Ecto neural progenitor cell (in vitro differentiated cells): ENCODE data around the gene MYL12A.
A peak's percentile ranks its signal among the peaks of the same experiment; 100 is the strongest.
"Not testable (repeated sequence)": the region's sequence is repeated elsewhere in the genome, so short reads cannot be mapped to it uniquely, and the experiment has no call there.

Source experiments
- DNase-seq: peaks from one replicate; pipeline ENCODE4 v3.0.0-alpha.2; 2018; ENCODE audit warnings: low spot score

The MYL12A gene

GRCh38 chr18:3247240-3248061 lies at the start of gene MYL12A:
MYL12A (plus strand) TSS chr18:3247801; CDS start chr18:3253248, 5,447 bp downstream.
- DNase-seq: peak; percentile 98

DNA sequence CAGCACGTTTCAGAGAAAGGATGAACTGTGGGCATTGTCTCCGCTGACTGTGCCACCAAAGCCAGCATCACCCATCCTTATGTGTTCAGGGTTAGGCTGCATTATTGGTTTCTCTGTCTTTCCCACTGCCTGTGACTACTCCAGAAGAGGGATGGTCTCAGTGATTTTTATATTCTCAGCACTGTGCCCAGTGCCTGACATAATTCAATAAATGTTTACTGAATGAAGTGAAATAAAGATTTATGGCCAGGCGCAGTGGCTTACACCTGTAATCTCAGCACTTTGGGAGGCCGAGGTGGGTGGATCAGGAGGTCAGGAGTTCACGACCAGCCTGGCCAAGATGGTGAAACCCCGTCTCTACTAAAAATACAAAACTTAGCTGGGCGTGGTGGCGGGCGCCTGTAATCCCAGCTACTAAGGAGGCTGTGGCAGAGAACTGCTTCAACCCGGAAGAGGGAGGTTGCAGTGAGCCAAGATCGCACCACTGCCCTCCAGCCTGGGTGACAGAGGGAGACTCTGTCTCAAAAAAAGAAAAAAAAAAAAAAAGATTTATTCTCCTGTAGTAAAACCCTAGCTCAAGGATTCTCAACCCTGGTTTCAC lies 49.2 kb upstream of the MYL12A start:
- DNase-seq: not testable (repeated sequence)

- DNase-seq: no peak
These were observed 47.5 kb upstream of the MYL12A start for GRCh38 chr18:3199942-3200645.

- no peak for DNase-seq
These were observed 42.4 kb upstream of the MYL12A start for GRCh38 chr18:3205239-3205638.

- no peak for DNase-seq
These were observed 40.0 kb upstream of the MYL12A start for GRCh38 chr18:3207565-3207964.

DNA sequence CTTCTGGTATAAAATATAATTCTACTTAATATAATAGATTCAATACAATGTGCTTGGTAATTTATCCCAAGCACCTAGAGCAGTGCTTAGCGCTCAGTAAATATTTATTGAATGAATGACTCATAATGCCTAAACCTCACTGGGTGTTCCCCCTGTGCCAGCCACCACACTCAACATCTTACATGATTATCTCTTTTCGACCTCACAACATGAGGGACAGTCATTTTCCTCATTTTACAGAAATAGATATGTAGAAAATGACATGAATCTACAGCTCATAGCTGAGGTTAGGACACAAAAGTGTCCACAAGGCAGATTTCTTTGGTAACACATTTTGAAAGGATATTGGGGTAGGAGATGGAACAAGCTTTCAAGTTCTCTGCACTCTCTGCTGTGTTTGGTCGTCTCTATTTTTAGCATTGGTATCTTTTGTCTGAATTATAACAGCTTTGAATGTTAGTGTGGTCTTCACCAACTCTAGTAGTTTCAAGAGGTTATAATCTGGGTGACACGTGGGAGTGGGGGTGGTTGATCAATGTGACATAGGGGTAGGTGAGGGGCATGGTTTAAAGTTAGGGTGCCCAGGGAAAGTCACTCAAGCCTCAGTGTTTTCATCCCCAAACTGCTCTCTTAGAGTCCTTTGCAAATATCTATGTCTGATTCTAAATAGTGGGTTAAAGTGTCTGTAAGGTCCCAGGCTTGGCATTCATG lies 37.6 kb upstream of the MYL12A start:
- DNase-seq: no peak

DNA sequence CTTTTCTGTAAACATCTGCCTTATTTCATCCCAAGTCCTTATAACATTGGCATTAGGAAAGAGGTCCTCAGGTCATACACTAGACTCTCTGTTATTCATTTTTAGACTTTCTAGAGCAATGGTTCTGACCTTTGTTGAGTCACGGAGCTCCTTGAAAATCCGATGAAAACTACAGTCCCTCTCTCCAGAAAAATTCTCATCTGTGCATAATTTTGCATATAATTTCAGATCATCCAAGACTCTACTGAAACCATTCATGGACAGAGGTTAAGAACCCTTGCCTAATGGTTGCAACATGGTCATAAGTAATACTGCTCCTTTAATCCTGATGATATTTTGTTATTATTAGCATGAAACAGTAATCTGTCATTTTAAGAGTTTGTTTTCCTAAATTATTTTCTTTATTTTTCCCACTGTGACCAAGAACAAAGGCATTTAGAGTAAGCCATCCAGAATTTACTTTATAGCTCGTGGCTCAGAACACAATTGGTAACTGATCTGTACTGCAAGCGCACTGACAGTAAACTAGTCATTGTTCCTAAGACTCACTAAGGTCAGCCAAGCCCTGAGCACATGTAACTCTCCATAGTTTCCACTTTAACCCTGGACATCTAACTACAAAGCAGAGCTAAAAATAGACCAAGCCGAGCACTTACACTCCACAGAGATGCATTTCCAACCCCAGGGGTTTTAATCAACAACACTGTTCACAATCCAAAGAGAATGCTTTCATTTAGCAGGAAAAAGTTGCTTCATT lies 36.2 kb upstream of the MYL12A start:
- no peak for DNase-seq

GRCh38 chr18:3212657-3213056 lies 34.9 kb upstream of the MYL12A start:
- DNase-seq: no peak

GRCh38 chr18:3213300-3214059 lies 34.1 kb upstream of the MYL12A start:
- no peak for DNase-seq

DNA sequence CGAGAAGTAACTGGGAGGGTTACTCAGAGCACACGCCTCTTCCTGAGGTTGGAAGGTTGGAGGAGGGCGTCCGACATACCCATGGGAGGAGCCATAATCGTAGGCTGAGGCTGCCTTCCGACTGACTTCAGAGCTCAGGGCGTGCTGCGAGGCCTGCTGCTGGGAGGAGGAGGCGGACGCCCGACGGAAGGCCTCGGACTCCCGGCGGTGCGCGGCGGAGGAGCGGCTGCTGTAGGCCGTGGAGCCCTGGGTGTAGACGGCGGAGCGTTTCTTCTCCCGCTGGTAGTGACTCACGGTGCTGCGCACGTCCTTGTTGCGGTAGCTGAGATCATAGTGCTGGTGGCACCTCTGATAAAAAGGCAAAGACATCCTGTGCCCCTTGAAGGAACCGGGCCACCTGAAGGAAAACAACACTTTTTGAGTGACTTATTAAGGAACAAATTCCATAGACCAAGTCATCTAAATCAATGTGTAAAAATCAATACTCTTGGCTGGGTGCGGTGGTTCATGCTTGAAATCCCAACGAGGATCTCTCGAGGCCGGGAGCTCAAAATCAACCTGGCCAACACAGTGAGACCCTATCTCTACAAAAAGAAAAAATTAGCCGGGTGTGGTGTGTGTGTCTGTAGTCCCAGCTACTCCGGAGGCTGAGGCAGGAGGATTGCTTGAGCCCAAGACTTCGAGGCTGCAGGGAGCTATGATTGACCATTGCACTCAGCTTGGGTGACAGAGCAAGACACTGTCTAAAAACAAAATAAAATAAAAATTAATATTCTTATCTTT lies 32.6 kb upstream of the MYL12A start:
- no peak for DNase-seq

DNA sequence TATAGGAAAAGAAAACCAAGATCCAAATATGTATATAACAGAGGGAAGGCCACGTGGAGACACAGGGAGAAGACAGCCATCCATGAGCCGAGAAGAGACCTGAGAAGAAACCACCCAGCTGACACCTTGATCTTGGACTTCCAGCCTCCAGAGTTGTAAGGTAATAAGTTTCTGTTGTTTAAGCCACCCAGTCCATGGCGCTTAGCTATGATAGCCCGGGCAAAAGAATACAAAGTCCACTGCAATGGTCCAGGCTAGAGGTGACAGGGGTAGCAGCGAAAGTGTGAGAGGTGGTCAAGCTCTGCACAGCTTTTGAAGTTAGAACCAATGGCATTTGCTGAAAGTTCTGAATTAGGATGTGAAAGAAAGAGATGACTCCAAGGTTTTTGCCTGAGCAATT lies 30.6 kb upstream of the MYL12A start:
- no peak for DNase-seq

GRCh38 chr18:3217948-3218647 lies 29.5 kb upstream of the MYL12A start:
- no peak for DNase-seq

- no peak for DNase-seq
These were observed 28.8 kb upstream of the MYL12A start for GRCh38 chr18:3218819-3219218.

- DNase-seq: no peak
These were observed 28.4 kb upstream of the MYL12A start for GRCh38 chr18:3219241-3219630.

- no peak for DNase-seq
These were observed 27.8 kb upstream of the MYL12A start, which contains the start of gene MYOM1 for GRCh38 chr18:3219631-3220335. MYOM1 (minus strand) TSS chr18:3219968; CDS start chr18:3215223, 4,745 bp downstream.

- DNase-seq: not testable (repeated sequence)
These were observed 26.7 kb upstream of the MYL12A start for GRCh38 chr18:3220868-3221267.

DNA sequence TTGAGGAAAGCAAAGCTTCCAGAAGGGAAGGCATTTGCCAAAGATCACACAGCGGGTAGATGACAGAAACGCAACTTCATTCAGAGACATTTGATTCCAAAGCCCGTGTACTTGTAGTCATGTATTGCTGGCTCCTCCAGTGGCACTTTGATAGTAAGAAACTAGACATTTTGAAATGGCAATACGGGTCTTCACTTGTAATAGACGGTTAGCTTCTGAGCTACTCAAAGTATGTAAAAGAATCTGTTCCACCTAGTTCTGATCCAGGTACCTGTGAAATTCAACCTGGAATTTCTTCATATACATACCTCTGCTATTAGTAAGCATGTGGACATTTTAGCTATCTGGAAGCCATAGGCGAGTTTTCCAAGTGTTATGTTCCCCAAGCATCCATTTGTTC lies 26.1 kb upstream of the MYL12A start:
- DNase-seq: no peak

DNA sequence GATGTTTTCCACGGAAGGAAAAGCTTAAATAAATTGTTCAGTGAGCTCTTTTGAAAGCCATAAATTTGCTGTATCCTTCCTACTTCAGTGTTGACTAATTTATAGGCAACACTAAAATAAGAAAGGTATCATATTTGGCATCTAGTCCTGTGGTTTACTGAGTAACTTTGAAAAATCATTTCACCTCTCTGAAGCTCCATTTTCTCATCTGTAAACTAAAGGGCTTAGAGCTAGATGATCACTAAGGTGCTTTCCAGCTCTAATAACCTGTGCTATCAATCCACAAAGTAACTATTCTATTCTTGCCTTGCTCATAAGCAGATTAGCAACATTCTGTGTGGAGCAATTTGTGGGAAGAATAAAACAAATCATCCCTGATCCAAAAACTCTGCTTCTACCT lies 24.2 kb upstream of the MYL12A start:
- no peak for DNase-seq

DNA sequence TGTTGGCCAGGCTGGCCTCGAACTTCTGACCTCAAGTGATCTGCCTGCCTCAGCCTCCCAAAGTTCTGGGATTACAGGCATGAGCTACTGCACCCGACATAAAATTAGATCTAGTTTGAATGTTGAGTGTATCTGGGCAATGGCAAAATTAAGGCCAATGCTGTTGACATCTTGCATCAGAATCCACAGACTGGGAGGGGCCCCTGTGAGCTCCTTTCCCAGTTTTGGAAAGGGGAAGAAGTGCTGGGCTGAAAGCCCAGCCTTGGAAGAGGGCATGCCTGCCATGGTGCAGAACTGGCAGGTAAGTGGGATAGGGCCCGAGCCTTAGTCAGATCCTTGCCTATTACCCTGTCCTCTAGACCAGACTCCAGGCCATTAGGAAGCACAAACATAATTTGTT lies 23.4 kb upstream of the MYL12A start:
- DNase-seq: no peak
